ENCODE data around the gene OR2L5. TPM values are rescaled to one million over a fixed set of nuclear protein-coding genes. Genes with fewer than 3 reads are reported as not detected.

Gene OR2L5
- not detected for polyA plus RNA-seq (2013, experiment 1 of 2)
- polyA plus RNA-seq (2013, experiment 2 of 2): not detected

GRCh38 chr1:248013229-248013710 lies at the start of gene OR2L5:
Gene OR2L5, plus strand, starts transcription at chr1:248013660. Its CDS starts 8,288 bp downstream, at chr1:248021948.
- no peak within 1 kb of the TSS for H3K27ac ChIP-seq (ENCODE audit: low read depth, low read length, severe bottlenecking)
- H3K9me3 ChIP-seq (ENCODE audit: control insufficient read depth, low read length): peaks cover 51% of the 10 kb centered on the region
- no peaks in the 10 kb centered on the region for H3K36me3 ChIP-seq (ENCODE audit: control insufficient read depth, insufficient read depth, low read length)
- WGBS, 2 experiments (ENCODE audit: insufficient coverage in 2 of 2): no CpG with 5 or more reads among the region's 2 CpGs
- no peak within 1 kb of the TSS for H3K4me3 ChIP-seq (ENCODE audit: extremely low read depth, insufficient read depth, low read length, poor library complexity, severe bottlenecking)
- no peaks in the 10 kb centered on the region for H3K4me1 ChIP-seq (ENCODE audit: control insufficient read depth, insufficient read depth, low read length, poor library complexity, severe bottlenecking)

GRCh38 chr1:247964933-247965332 lies 48.5 kb upstream of the OR2L5 start, which contains the start of gene OR2AK2:
Gene OR2AK2, plus strand, starts transcription at chr1:247965233. Its CDS starts 144 bp downstream, at chr1:247965377.
- no peak within 1 kb of the TSS for H3K27ac ChIP-seq (ENCODE audit: low read depth, low read length, severe bottlenecking)
- no peak within 1 kb of the TSS for H3K4me3 ChIP-seq (ENCODE audit: extremely low read depth, insufficient read depth, low read length, poor library complexity, severe bottlenecking)
- WGBS, 2 experiments (ENCODE audit: insufficient coverage in 2 of 2): no CpG with 5 or more reads among the region's 2 CpGs
- no peaks in the 10 kb centered on the region for H3K4me1 ChIP-seq (ENCODE audit: control insufficient read depth, insufficient read depth, low read length, poor library complexity, severe bottlenecking)
- H3K9me3 ChIP-seq (ENCODE audit: control insufficient read depth, low read length): peaks cover 26% of the 10 kb centered on the region
- no peaks in the 10 kb centered on the region for H3K36me3 ChIP-seq (ENCODE audit: control insufficient read depth, insufficient read depth, low read length)

- Histone ChIP-seq H3K27ac (ENCODE audit: low read depth, low read length, severe bottlenecking) (no peak overlapping the region), H3K9me3 (ENCODE audit: control insufficient read depth, low read length) (peaks cover 21% of the 10 kb centered on the region), H3K4me1 (ENCODE audit: control insufficient read depth, insufficient read depth, low read length, poor library complexity, severe bottlenecking) (no peaks in the 10 kb centered on the region), H3K36me3 (ENCODE audit: control insufficient read depth, insufficient read depth, low read length) (no peaks in the 10 kb centered on the region), H3K4me3 (ENCODE audit: extremely low read depth, insufficient read depth, low read length, poor library complexity, severe bottlenecking) (no peak overlapping the region)
- WGBS, 2 experiments (ENCODE audit: insufficient coverage in 2 of 2): 20% methylated on average over 1 of the region's 5 CpGs; no CpG with 5 or more reads in 1 of the 2 experiments
Measured at GRCh38 chr1:247966532-247967204, 46.8 kb upstream of the OR2L5 start.

- Histone ChIP-seq H3K9me3 (ENCODE audit: control insufficient read depth, low read length) (peaks cover 35% of the 10 kb centered on the region), H3K4me3 (ENCODE audit: extremely low read depth, insufficient read depth, low read length, poor library complexity, severe bottlenecking) (no peak overlapping the region), H3K27ac (ENCODE audit: low read depth, low read length, severe bottlenecking) (no peak overlapping the region), H3K4me1 (ENCODE audit: control insufficient read depth, insufficient read depth, low read length, poor library complexity, severe bottlenecking) (no peaks in the 10 kb centered on the region), H3K36me3 (ENCODE audit: control insufficient read depth, insufficient read depth, low read length) (no peaks in the 10 kb centered on the region)
- no CpG with 5 or more reads among the region's 2 CpGs for WGBS, 2 experiments (ENCODE audit: insufficient coverage in 2 of 2)
Measured at GRCh38 chr1:247992986-247993385, 20.5 kb upstream of the OR2L5 start.

GRCh38 chr1:247998811-247999210 lies 14.6 kb upstream of the OR2L5 start:
- H3K27ac ChIP-seq (ENCODE audit: low read depth, low read length, severe bottlenecking): no peak overlapping the region
- no peak overlapping the region for H3K4me3 ChIP-seq (ENCODE audit: extremely low read depth, insufficient read depth, low read length, poor library complexity, severe bottlenecking)
- peaks cover 33% of the 10 kb centered on the region for H3K9me3 ChIP-seq (ENCODE audit: control insufficient read depth, low read length)
- WGBS, 2 experiments (ENCODE audit: insufficient coverage in 2 of 2): no CpG with 5 or more reads among the region's 2 CpGs
- no peaks in the 10 kb centered on the region for H3K36me3 ChIP-seq (ENCODE audit: control insufficient read depth, insufficient read depth, low read length)
- no peaks in the 10 kb centered on the region for H3K4me1 ChIP-seq (ENCODE audit: control insufficient read depth, insufficient read depth, low read length, poor library complexity, severe bottlenecking)

- H3K4me1 ChIP-seq (ENCODE audit: control insufficient read depth, insufficient read depth, low read length, poor library complexity, severe bottlenecking): no peaks in the 10 kb centered on the region
- no CpG with 5 or more reads among the region's 1 CpG for WGBS, 2 experiments (ENCODE audit: insufficient coverage in 2 of 2)
- H3K27ac ChIP-seq (ENCODE audit: low read depth, low read length, severe bottlenecking): no peak overlapping the region
- peaks cover 41% of the 10 kb centered on the region for H3K9me3 ChIP-seq (ENCODE audit: control insufficient read depth, low read length)
- H3K36me3 ChIP-seq (ENCODE audit: control insufficient read depth, insufficient read depth, low read length): no peaks in the 10 kb centered on the region
- no peak overlapping the region for H3K4me3 ChIP-seq (ENCODE audit: extremely low read depth, insufficient read depth, low read length, poor library complexity, severe bottlenecking)
Measured at GRCh38 chr1:248000169-248000568, 13.3 kb upstream of the OR2L5 start.

- H3K4me1 ChIP-seq (ENCODE audit: control insufficient read depth, insufficient read depth, low read length, poor library complexity, severe bottlenecking): no peaks in the 10 kb centered on the region
- WGBS, 2 experiments (ENCODE audit: insufficient coverage in 2 of 2): 20% methylated on average over 1 of the region's 1 CpG; no CpG with 5 or more reads in 1 of the 2 experiments
- no peak overlapping the region for H3K4me3 ChIP-seq (ENCODE audit: extremely low read depth, insufficient read depth, low read length, poor library complexity, severe bottlenecking)
- H3K27ac ChIP-seq (ENCODE audit: low read depth, low read length, severe bottlenecking): no peak overlapping the region
- H3K9me3 ChIP-seq (ENCODE audit: control insufficient read depth, low read length): peaks cover 64% of the 10 kb centered on the region
- no peaks in the 10 kb centered on the region for H3K36me3 ChIP-seq (ENCODE audit: control insufficient read depth, insufficient read depth, low read length)
Measured at GRCh38 chr1:248007778-248008177, 5.7 kb upstream of the OR2L5 start.

GRCh38 chr1:248009681-248010080 lies 3.8 kb upstream of the OR2L5 start:
- Histone ChIP-seq H3K27ac (ENCODE audit: low read depth, low read length, severe bottlenecking) (no peak overlapping the region), H3K36me3 (ENCODE audit: control insufficient read depth, insufficient read depth, low read length) (no peaks in the 10 kb centered on the region), H3K9me3 (ENCODE audit: control insufficient read depth, low read length) (peaks cover 56% of the 10 kb centered on the region), H3K4me3 (ENCODE audit: extremely low read depth, insufficient read depth, low read length, poor library complexity, severe bottlenecking) (no peak overlapping the region), H3K4me1 (ENCODE audit: control insufficient read depth, insufficient read depth, low read length, poor library complexity, severe bottlenecking) (no peaks in the 10 kb centered on the region)
- WGBS, 2 experiments (ENCODE audit: insufficient coverage in 2 of 2): 78 to 94% methylated on average over 2 of the region's 3 CpGs

- H3K36me3 ChIP-seq (ENCODE audit: control insufficient read depth, insufficient read depth, low read length): no peaks in the 10 kb centered on the region
- no peak overlapping the region for H3K4me3 ChIP-seq (ENCODE audit: extremely low read depth, insufficient read depth, low read length, poor library complexity, severe bottlenecking)
- H3K4me1 ChIP-seq (ENCODE audit: control insufficient read depth, insufficient read depth, low read length, poor library complexity, severe bottlenecking): no peaks in the 10 kb centered on the region
- peaks cover 55% of the 10 kb centered on the region for H3K9me3 ChIP-seq (ENCODE audit: control insufficient read depth, low read length)
- H3K27ac ChIP-seq (ENCODE audit: low read depth, low read length, severe bottlenecking): no peak overlapping the region
- WGBS, 2 experiments (ENCODE audit: insufficient coverage in 2 of 2): 60% methylated on average over 1 of the region's 1 CpG; no CpG with 5 or more reads in 1 of the 2 experiments
Measured at GRCh38 chr1:248015803-248016202, 2.3 kb downstream of the OR2L5 start.

- H3K9me3 ChIP-seq (ENCODE audit: control insufficient read depth, low read length): peaks cover 41% of the 10 kb centered on the region
- H3K4me1 ChIP-seq (ENCODE audit: control insufficient read depth, insufficient read depth, low read length, poor library complexity, severe bottlenecking): no peaks in the 10 kb centered on the region
- no peak within 1 kb of the TSS for H3K27ac ChIP-seq (ENCODE audit: low read depth, low read length, severe bottlenecking)
- H3K36me3 ChIP-seq (ENCODE audit: control insufficient read depth, insufficient read depth, low read length): no peaks in the 10 kb centered on the region
- H3K4me3 ChIP-seq (ENCODE audit: extremely low read depth, insufficient read depth, low read length, poor library complexity, severe bottlenecking): no peak within 1 kb of the TSS
- no CpG with 5 or more reads among the region's 2 CpGs for WGBS, 2 experiments (ENCODE audit: insufficient coverage in 2 of 2)
Measured at GRCh38 chr1:248029770-248030169, 16.3 kb downstream of the OR2L5 start, which contains the start of gene OR2L2. Gene OR2L2, plus strand, starts transcription at chr1:248030070. Its CDS starts 8,198 bp downstream, at chr1:248038268.

- Histone ChIP-seq H3K4me1 (ENCODE audit: control insufficient read depth, insufficient read depth, low read length, poor library complexity, severe bottlenecking) (no peaks in the 10 kb centered on the region), H3K27ac (ENCODE audit: low read depth, low read length, severe bottlenecking) (no peak overlapping the region), H3K4me3 (ENCODE audit: extremely low read depth, insufficient read depth, low read length, poor library complexity, severe bottlenecking) (no peak overlapping the region), H3K9me3 (ENCODE audit: control insufficient read depth, low read length) (peaks cover 48% of the 10 kb centered on the region), H3K36me3 (ENCODE audit: control insufficient read depth, insufficient read depth, low read length) (no peaks in the 10 kb centered on the region)
- 50% methylated on average over 3 of the region's 5 CpGs; no CpG with 5 or more reads in 1 of the 2 experiments for WGBS, 2 experiments (ENCODE audit: insufficient coverage in 2 of 2)
Measured at GRCh38 chr1:248045209-248045608, 31.7 kb downstream of the OR2L5 start.

Measured in mesodermal cell (in vitro differentiated cells).